Endothelial cell of umbilical vein (primary cell): ENCODE data around the gene LLGL2. TPM values are rescaled to one million over a fixed set of nuclear protein-coding genes. Genes with fewer than 3 reads are reported as not detected.

Experiments
- BruUV-seq: library from RNA; stranded (reverse); fragments of 400-500 nt; replicated peaks from 2 replicates; lab custom pipeline; 2021; lab: Mats Ljungman, UMichigan
- CTCF ChIA-PET: fragments of 300-600, 350-600 bp; sonication (Branson Sonifier 250); formaldehyde crosslinking; loops from one replicate; lab custom pipeline; 2021; ENCODE audit warnings: antibody characterized with exemption, inconsistent platforms; lab: Charles Lee
- POLR2A ChIA-PET: fragments of 300-600, 350-600 bp; sonication (Branson Sonifier 250); formaldehyde crosslinking; loops from one replicate; lab custom pipeline; 2021; ENCODE audit warnings: antibody characterized with exemption, inconsistent platforms; lab: Charles Lee
- DNase-seq: peaks from one replicate; pipeline ENCODE4 v3.0.0-alpha.2; 2011; ENCODE audit warnings: low read depth, low spot score
- FAIRE-seq: peaks from 2 replicates; lab custom pipeline; 2011; peaks lifted over from hg19 to GRCh38; lab: Jason Lieb, UNC
- H2AFZ ChIP-seq: 2 replicates; pipeline ENCODE4 v1.6.0; 2012; ENCODE audit warnings: low read depth, low read length, control low read depth, inconsistent platforms
- H3K27ac ChIP-seq: 2 replicates; pipeline ENCODE4 v1.5.1; 2011; ENCODE audit warnings: low read depth, mild to moderate bottlenecking, control low read depth, low read length, moderate library complexity; ENCODE audit not compliant: insufficient read depth
- H3K27me3 ChIP-seq, 2 experiments: 2 replicates each; pipeline versions ENCODE4 v1.6.0 to v1.6.1; 2011; ENCODE audit warnings: low read length in 2 of 2, mixed read lengths in 1 of 2; ENCODE audit not compliant: control insufficient read depth in 2 of 2, insufficient read depth in 2 of 2
- H3K36me3 ChIP-seq, 2 experiments: 2 replicates in 1 of 2; 3 replicates in 1 of 2; pipeline ENCODE4 v1.5.1; 2011; ENCODE audit warnings: low read length in 2 of 2, mild to moderate bottlenecking in 1 of 2, moderate library complexity in 1 of 2; ENCODE audit not compliant: control insufficient read depth in 2 of 2, insufficient read depth in 2 of 2; ENCODE audit errors: extremely low read depth in 1 of 2
- H3K4me1 ChIP-seq: 3 replicates; pipeline ENCODE4 v1.5.1; 2011; ENCODE audit warnings: mild to moderate bottlenecking, low read length; ENCODE audit not compliant: control insufficient read depth, insufficient read depth; ENCODE audit errors: extremely low read depth
- H3K4me2 ChIP-seq: 2 replicates; pipeline ENCODE4 v1.6.1; 2011; ENCODE audit warnings: low read length, control low read depth, mixed read lengths; ENCODE audit not compliant: insufficient read depth
- H3K4me3 ChIP-seq, 3 experiments: fragments of 200-600 bp in 1 of 3; sonication (generic), shearing (Covaris generic) in 1 of 3; replicated peaks in 1 of 3; 2 replicates each; pipeline ENCODE4 v1.5.1; 2011 to 2016; ENCODE audit warnings: control low read depth in 3 of 3, low read length in 3 of 3, mild to moderate bottlenecking in 2 of 3, inconsistent platforms in 1 of 3, low read depth in 1 of 3, moderate library complexity in 1 of 3; ENCODE audit not compliant: insufficient read depth in 1 of 3
- H3K79me2 ChIP-seq: 2 replicates; pipeline ENCODE4 v1.6.0; 2012; ENCODE audit warnings: low read length, inconsistent platforms; ENCODE audit not compliant: control insufficient read depth, insufficient read depth
- H3K9ac ChIP-seq: replicated peaks from 2 replicates; pipeline ENCODE3; 2011; ENCODE audit warnings: low read length, control low read depth; ENCODE audit not compliant: insufficient read depth; ENCODE audit errors: extremely low read depth
- H3K9me1 ChIP-seq: replicated peaks from 3 replicates; pipeline ENCODE4 v1.6.0; 2011; ENCODE audit warnings: mild to moderate bottlenecking, low read length; ENCODE audit not compliant: control insufficient read depth, insufficient read depth; ENCODE audit errors: extremely low read depth
- H3K9me3 ChIP-seq: replicated peaks from 2 replicates; pipeline ENCODE4 v1.5.1; 2012; ENCODE audit warnings: low read length, inconsistent platforms; ENCODE audit not compliant: control insufficient read depth, insufficient read depth
- H4K20me1 ChIP-seq: replicated peaks from 2 replicates; pipeline ENCODE3; 2011; ENCODE audit warnings: mild to moderate bottlenecking, low read length; ENCODE audit not compliant: control insufficient read depth, insufficient read depth; ENCODE audit errors: extremely low read depth
- EZH2 ChIP-seq: IDR thresholded peaks from 2 replicates; pipeline ENCODE4 v1.6.1; 2012; ENCODE audit warnings: borderline replicate concordance, low read depth, mild to moderate bottlenecking, moderate library complexity, low read length, inconsistent platforms; ENCODE audit not compliant: severe bottlenecking
- FOS ChIP-seq: IDR thresholded peaks from 2 replicates; pipeline ENCODE4 v1.6.1; 2011; ENCODE audit warnings: mild to moderate bottlenecking, low read length, moderate library complexity, borderline replicate concordance; ENCODE audit not compliant: insufficient read depth
- GATA2 ChIP-seq: IDR thresholded peaks from 2 replicates; pipeline ENCODE4 v1.7.0; 2011; ENCODE audit warnings: low read depth, mild to moderate bottlenecking, moderate library complexity, mixed read lengths, low read length; ENCODE audit not compliant: insufficient read length, insufficient read depth
- JUN ChIP-seq: IDR thresholded peaks from 2 replicates; pipeline ENCODE4 v1.6.1; 2011; ENCODE audit warnings: borderline replicate concordance, low read depth; ENCODE audit not compliant: insufficient read length, insufficient read depth
- MYC ChIP-seq: IDR thresholded peaks from one replicate; pipeline ENCODE4 v1.6.1; 2011; ENCODE audit warnings: mild to moderate bottlenecking, low read depth, low read length
- POLR2A ChIP-seq: IDR thresholded peaks from 2 replicates; pipeline ENCODE4 v1.6.1; 2012; ENCODE audit warnings: low read depth, mild to moderate bottlenecking, control low read depth, low read length
- POLR2AphosphoS5 ChIP-seq: IDR thresholded peaks from 2 replicates; pipeline ENCODE4 v1.6.1; 2012; ENCODE audit warnings: low read depth, mild to moderate bottlenecking, control low read depth, low read length, moderate library complexity; ENCODE audit not compliant: insufficient read depth
- dilution Hi-C: fragments of 300-500 bp; cut with MboI; formaldehyde crosslinking; loops from one replicate; pipeline ENCODE4 v1.15.0; 2019; ENCODE audit warnings: low sequenced_read_pairs; ENCODE audit not compliant: extremely low pct_ligation_motif_present
- intact Hi-C: fragments of 100-400 bp; cut with micrococcal nuclease; formaldehyde crosslinking; loops from one replicate; pipeline ENCODE4 v1.10.0; 2022
- polyA plus RNA-seq, 4 experiments: library from polyadenylated mRNA; depleted of rRNA in 3 of 4; stranded (reverse) in 3 of 4; unstranded in 1 of 4; fragments of >200 nt; gene quantifications; 2 replicates each; pipeline versions ENCODE4 v1.2.1 to v1.2.3, GENCODE V29; 2011 to 2012; ENCODE audit warnings: missing spikeins in 1 of 4
- total RNA-seq: library from RNA; stranded (reverse); gene quantifications from 2 replicates; pipeline ENCODE4 v1.2.3, GENCODE V29; 2021
- TF ChIP-seq, protein P1 (sequence below), 2 donors: IDR thresholded peaks; 1 replicate in 1 of 2; 2 replicates in 1 of 2; pipeline ENCODE4 v1.5.1; 2011; ENCODE audit warnings: low read length in 2 of 2, mild to moderate bottlenecking in 2 of 2, moderate library complexity in 2 of 2, control low read depth in 1 of 2, inconsistent platforms in 1 of 2, low read depth in 1 of 2; ENCODE audit not compliant: insufficient read depth in 1 of 2; ENCODE audit errors: extremely low read depth in 1 of 2
- TF ChIP-seq, protein P2 (sequence below): IDR thresholded peaks from 2 replicates; pipeline ENCODE4 v1.6.1; 2011; ENCODE audit not compliant: insufficient read depth, insufficient read length

The LLGL2 gene
- total and polyA plus RNA-seq, 2 donors (not counting 3 experiments of a cell fraction or from before 2014, with no cell fraction given) = 5.3 to 5.4 TPM

DNA sequence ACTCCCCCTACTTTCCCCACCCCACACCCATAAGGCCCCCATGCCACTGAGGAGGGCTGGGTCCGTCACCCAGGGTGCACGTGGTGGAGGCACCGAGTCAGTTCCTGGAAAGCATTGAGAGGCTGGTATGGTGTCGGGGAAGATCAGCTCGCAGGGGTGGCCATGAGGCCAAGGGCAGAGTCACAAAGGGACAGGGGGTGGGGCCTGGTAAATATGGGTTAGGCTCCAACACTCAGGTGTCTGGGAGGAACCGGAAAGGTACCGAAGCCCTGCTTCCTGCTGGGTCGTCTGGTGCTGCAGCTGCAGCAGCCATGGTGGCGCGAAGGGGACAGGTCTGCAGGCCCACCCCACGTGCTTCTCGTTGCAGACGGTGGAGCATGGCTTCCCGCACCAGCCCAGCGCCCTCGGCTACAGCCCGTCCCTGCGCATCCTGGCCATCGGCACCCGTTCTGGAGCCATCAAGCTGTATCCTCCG lies 30.2 kb downstream of the LLGL2 start:
- Histone ChIP-seq H3K27ac (no peak overlapping the region), H4K20me1 (no peaks in the 10 kb centered on the region), H3K4me1 (no peaks in the 10 kb centered on the region), H3K9ac (no peak overlapping the region), H3K79me2 (no peaks in the 10 kb centered on the region), H3K9me1 (no peaks in the 10 kb centered on the region), H2AFZ (no peak overlapping the region), H3K4me2 (no peak overlapping the region), H3K36me3 (no peaks in the 10 kb centered on the region), H3K4me3 (no peak overlapping the region), H3K27me3 (no peaks in the 10 kb centered on the region), H3K9me3 (no peaks in the 10 kb centered on the region)
- TF ChIP-seq, protein P1, sequence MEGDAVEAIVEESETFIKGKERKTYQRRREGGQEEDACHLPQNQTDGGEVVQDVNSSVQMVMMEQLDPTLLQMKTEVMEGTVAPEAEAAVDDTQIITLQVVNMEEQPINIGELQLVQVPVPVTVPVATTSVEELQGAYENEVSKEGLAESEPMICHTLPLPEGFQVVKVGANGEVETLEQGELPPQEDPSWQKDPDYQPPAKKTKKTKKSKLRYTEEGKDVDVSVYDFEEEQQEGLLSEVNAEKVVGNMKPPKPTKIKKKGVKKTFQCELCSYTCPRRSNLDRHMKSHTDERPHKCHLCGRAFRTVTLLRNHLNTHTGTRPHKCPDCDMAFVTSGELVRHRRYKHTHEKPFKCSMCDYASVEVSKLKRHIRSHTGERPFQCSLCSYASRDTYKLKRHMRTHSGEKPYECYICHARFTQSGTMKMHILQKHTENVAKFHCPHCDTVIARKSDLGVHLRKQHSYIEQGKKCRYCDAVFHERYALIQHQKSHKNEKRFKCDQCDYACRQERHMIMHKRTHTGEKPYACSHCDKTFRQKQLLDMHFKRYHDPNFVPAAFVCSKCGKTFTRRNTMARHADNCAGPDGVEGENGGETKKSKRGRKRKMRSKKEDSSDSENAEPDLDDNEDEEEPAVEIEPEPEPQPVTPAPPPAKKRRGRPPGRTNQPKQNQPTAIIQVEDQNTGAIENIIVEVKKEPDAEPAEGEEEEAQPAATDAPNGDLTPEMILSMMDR (IDR thresholded peaks at IDR 0.05; ENCODE audit: extremely low read depth in 1 of 2, insufficient read depth in 1 of 2, low read depth in 1 of 2, low read length in 2 of 2) = no peak
- TF ChIP-seq POLR2A (no peak), MYC (no peak), POLR2AphosphoS5 (no peak), FOS (no peak), JUN (no peak), EZH2 (no peak), GATA2 (no peak)
- TF ChIP-seq, protein P2, sequence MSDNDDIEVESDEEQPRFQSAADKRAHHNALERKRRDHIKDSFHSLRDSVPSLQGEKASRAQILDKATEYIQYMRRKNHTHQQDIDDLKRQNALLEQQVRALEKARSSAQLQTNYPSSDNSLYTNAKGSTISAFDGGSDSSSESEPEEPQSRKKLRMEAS = no peak
- no peak for FAIRE-seq
- no peak for DNase-seq
- POLR2A ChIA-PET = no interaction called here
- no TSS peak for BruUV-seq
- intact Hi-C loops (no loop called here), dilution Hi-C loops (no loop called here)
- CTCF ChIA-PET = no interaction called here
